Measurements from ENCODE around the gene SEMA5B.
A peak's percentile ranks its signal among the peaks of the same experiment; 100 is the strongest.

SEMA5B gene

DNA sequence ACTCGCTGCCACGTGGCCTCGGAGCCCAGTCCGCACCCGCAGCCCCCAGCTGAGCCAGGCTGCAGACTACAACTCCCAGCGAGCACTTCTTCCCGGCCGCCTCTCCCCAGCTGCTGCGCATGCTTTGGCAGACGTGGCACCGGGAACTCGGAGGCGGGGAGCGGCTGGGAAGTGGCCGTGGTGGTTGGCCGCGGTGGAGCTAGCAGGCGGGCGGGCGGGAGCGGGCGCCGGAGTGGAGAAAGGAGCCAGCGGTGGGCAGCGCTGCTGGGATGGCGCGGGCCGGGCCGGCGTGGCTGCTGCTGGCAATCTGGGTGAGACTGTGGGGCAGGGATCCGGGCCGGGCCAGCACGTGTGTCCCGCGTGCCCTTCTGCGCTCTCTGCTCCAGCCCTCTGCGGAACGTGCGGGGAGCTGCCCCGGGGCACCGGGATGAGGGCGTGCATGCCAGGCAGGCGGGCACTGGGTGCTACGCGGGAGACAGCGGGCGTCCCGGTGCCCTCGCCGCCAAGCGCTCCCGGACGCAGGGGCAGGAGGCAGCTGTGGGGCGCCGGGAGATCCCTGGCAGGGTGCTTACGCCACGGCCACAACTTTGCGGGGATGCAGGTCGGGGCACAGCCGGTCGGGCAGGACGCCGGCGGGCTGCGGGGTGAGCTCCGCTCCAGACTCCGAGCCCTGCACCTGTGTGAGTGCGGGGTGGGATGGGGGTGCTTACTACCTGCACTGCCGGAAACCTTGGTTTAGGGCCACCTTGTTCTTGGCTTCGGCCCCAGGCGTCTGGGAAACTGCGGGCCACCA lies 39.5 kb upstream of the SEMA5B start, which contains the start of gene PDIA5:
Gene PDIA5 (plus strand): TSS at position 130 of the 793 bp plus-strand sequence. CDS start 140 bp downstream, at position 270.
- peak within 1 kb of the TSS; percentile 42 for H3K14ac ChIP-seq (ENCODE audit: low read length)
- H2BK12ac ChIP-seq (ENCODE audit: low read length) = peak within 1 kb of the TSS; percentile 68
- peak within 1 kb of the TSS; percentile 26 for H4K8ac ChIP-seq (ENCODE audit: low read depth, low read length)
- H4K91ac ChIP-seq (ENCODE audit: low read depth, low read length, poor library complexity) = no peak within 1 kb of the TSS
- H2BK15ac ChIP-seq (ENCODE audit: low read length) = no peak within 1 kb of the TSS
- H3K27me3 ChIP-seq (ENCODE audit: control insufficient read depth in 3 of 3, insufficient read depth in 3 of 3, low read depth in 1 of 3, low read length in 3 of 3) = peaks cover 0 to 19% (median 3%) of the 10 kb centered on the region in 3 experiments
- H2AK5ac ChIP-seq (ENCODE audit: low read depth, low read length) = peak within 1 kb of the TSS; percentile 20
- H3K4ac ChIP-seq (ENCODE audit: low read length) = no peak within 1 kb of the TSS
- H3K9me3 ChIP-seq (replicated peaks in 1 of 2; ENCODE audit: control insufficient read depth in 2 of 2, insufficient read depth in 1 of 2, low read depth in 1 of 2, low read length in 2 of 2) = no peaks in the 10 kb centered on the region
- DNase-seq (ENCODE audit: low spot score) = peak; percentile 84
- H3K4me2 ChIP-seq (ENCODE audit: insufficient read depth, low read length, poor library complexity, severe bottlenecking) = peak within 1 kb of the TSS; percentile 97
- no peak within 1 kb of the TSS for H3K27ac ChIP-seq (replicated peaks; ENCODE audit: low read length)
- peak within 1 kb of the TSS; percentile 70 for H3K23ac ChIP-seq (ENCODE audit: low read depth, low read length, poor library complexity)
- H3K36me3 ChIP-seq (replicated peaks in 1 of 2; ENCODE audit: control insufficient read depth in 2 of 2, insufficient read depth in 2 of 2, low read length in 2 of 2) = no peaks in the 10 kb centered on the region
- peak within 1 kb of the TSS; percentile 98 for H3K9ac ChIP-seq (ENCODE audit: low read depth, low read length, poor library complexity)
- WGBS, 2 donors (ENCODE audit: extremely low coverage in 2 of 2, insufficient read length in 2 of 2, insufficient replicate concordance in 1 of 2) = no CpG with 5 or more reads among the region's 72 CpGs
- H3K79me1 ChIP-seq (ENCODE audit: low read depth, low read length) = no peaks in the 10 kb centered on the region
- peak within 1 kb of the TSS; percentile 39 for H2BK5ac ChIP-seq (ENCODE audit: low read length)
- peaks cover 4 to 10% of the 10 kb centered on the region in 2 donors for H3K4me1 ChIP-seq (ENCODE audit: control insufficient read depth in 2 of 2, insufficient read depth in 1 of 2, low read depth in 1 of 2, low read length in 2 of 2)
- peak within 1 kb of the TSS; percentile 95 for H3K18ac ChIP-seq (ENCODE audit: low read length)
- H3K4me3 ChIP-seq (ENCODE audit: low read length in 2 of 2) = peak within 1 kb of the TSS; percentile 86 to 89
- H2BK120ac ChIP-seq (ENCODE audit: low read depth, low read length) = peak within 1 kb of the TSS; percentile 51
- H2AFZ ChIP-seq (ENCODE audit: low read length) = peak within 1 kb of the TSS; percentile 92

DNA sequence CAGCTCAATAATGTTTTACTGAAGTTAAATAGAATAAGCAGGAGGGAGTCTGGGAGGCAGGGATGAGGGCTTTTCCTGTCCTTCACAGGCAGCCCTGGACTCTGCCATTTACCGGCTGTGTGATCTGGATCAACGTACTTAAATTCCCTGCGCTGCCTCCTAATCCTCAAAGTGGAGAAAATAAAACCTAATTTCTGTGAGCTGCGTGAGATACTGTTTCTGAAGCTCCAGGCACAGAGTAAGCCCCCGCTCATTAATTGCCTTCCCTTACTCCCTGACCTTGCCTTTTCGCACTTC lies 39.0 kb upstream of the SEMA5B start:
- Histone ChIP-seq H2BK5ac (ENCODE audit: low read length) (no peak overlapping the region), H3K9me3 (replicated peaks in 1 of 2; ENCODE audit: control insufficient read depth in 2 of 2, insufficient read depth in 1 of 2, low read depth in 1 of 2, low read length in 2 of 2) (no peaks in the 10 kb centered on the region), H4K91ac (ENCODE audit: low read depth, low read length, poor library complexity) (no peak overlapping the region), H3K4me1 (ENCODE audit: control insufficient read depth in 2 of 2, insufficient read depth in 1 of 2, low read depth in 1 of 2, low read length in 2 of 2) (peaks cover 4 to 10% of the 10 kb centered on the region in 2 donors), H3K4ac (ENCODE audit: low read length) (no peak overlapping the region), H2AFZ (ENCODE audit: low read length) (peak overlapping the region; percentile 92), H3K9ac (ENCODE audit: low read depth, low read length, poor library complexity) (no peak overlapping the region), H3K4me2 (ENCODE audit: insufficient read depth, low read length, poor library complexity, severe bottlenecking) (peak overlapping the region; percentile 97), H2AK5ac (ENCODE audit: low read depth, low read length) (no peak overlapping the region), H2BK120ac (ENCODE audit: low read depth, low read length) (no peak overlapping the region), H3K27me3 (ENCODE audit: control insufficient read depth in 3 of 3, insufficient read depth in 3 of 3, low read depth in 1 of 3, low read length in 3 of 3) (peaks cover 0 to 19% (median 3%) of the 10 kb centered on the region in 3 experiments), H3K27ac (replicated peaks; ENCODE audit: low read length) (no peak overlapping the region), H3K36me3 (replicated peaks in 1 of 2; ENCODE audit: control insufficient read depth in 2 of 2, insufficient read depth in 2 of 2, low read length in 2 of 2) (no peaks in the 10 kb centered on the region), H4K8ac (ENCODE audit: low read depth, low read length) (no peak overlapping the region), H3K14ac (ENCODE audit: low read length) (no peak overlapping the region), H3K79me1 (ENCODE audit: low read depth, low read length) (no peaks in the 10 kb centered on the region), H2BK15ac (ENCODE audit: low read length) (no peak overlapping the region), H3K18ac (ENCODE audit: low read length) (no peak overlapping the region), H3K23ac (ENCODE audit: low read depth, low read length, poor library complexity) (peak overlapping the region; percentile 70), H3K4me3 (ENCODE audit: low read length in 2 of 2) (peak overlapping the region in 1 of 2 donors; percentile 89), H2BK12ac (ENCODE audit: low read length) (no peak overlapping the region)
- no peak for DNase-seq (ENCODE audit: low spot score)
- WGBS, 2 donors (ENCODE audit: extremely low coverage in 2 of 2, insufficient read length in 2 of 2, insufficient replicate concordance in 1 of 2) = no CpG with 5 or more reads among the region's 6 CpGs

DNA sequence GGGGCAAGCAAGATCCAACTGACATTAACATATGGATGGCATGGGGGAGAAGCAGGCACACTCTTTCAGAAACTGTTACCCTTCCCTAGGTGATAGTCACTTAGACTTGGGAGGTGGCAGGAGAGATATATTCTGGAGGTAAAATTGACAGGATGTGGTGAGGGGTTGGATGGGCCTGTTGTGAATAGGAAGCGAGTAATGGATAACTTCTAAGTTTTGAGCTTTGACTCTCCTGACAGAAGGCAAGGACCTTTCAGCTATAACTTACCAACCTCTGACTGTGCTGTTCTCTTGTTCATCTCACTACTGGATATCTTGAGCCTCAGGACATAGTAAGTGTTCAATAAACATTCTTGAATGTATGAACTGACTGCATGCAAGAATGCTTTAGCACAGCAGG lies 37.4 kb upstream of the SEMA5B start:
- H3K4ac ChIP-seq (ENCODE audit: low read length) = no peak overlapping the region
- H3K9ac ChIP-seq (ENCODE audit: low read depth, low read length, poor library complexity) = no peak overlapping the region
- H2BK12ac ChIP-seq (ENCODE audit: low read length) = no peak overlapping the region
- no peak overlapping the region for H3K18ac ChIP-seq (ENCODE audit: low read length)
- WGBS, 2 donors (ENCODE audit: extremely low coverage in 2 of 2, insufficient read length in 2 of 2, insufficient replicate concordance in 1 of 2) = no CpG with 5 or more reads among the region's 1 CpG
- H3K27me3 ChIP-seq (ENCODE audit: control insufficient read depth in 3 of 3, insufficient read depth in 3 of 3, low read depth in 1 of 3, low read length in 3 of 3) = peaks cover 0 to 19% (median 3%) of the 10 kb centered on the region in 3 experiments
- no peaks in the 10 kb centered on the region for H3K36me3 ChIP-seq (replicated peaks in 1 of 2; ENCODE audit: control insufficient read depth in 2 of 2, insufficient read depth in 2 of 2, low read length in 2 of 2)
- H2BK5ac ChIP-seq (ENCODE audit: low read length) = no peak overlapping the region
- no peaks in the 10 kb centered on the region for H3K9me3 ChIP-seq (replicated peaks in 1 of 2; ENCODE audit: control insufficient read depth in 2 of 2, insufficient read depth in 1 of 2, low read depth in 1 of 2, low read length in 2 of 2)
- H3K27ac ChIP-seq (replicated peaks; ENCODE audit: low read length) = no peak overlapping the region
- H3K23ac ChIP-seq (ENCODE audit: low read depth, low read length, poor library complexity) = no peak overlapping the region
- no peak overlapping the region for H4K91ac ChIP-seq (ENCODE audit: low read depth, low read length, poor library complexity)
- H2BK120ac ChIP-seq (ENCODE audit: low read depth, low read length) = no peak overlapping the region
- H2AFZ ChIP-seq (ENCODE audit: low read length) = no peak overlapping the region
- H4K8ac ChIP-seq (ENCODE audit: low read depth, low read length) = no peak overlapping the region
- H3K4me2 ChIP-seq (ENCODE audit: insufficient read depth, low read length, poor library complexity, severe bottlenecking) = no peak overlapping the region
- H3K14ac ChIP-seq (ENCODE audit: low read length) = no peak overlapping the region
- H2AK5ac ChIP-seq (ENCODE audit: low read depth, low read length) = no peak overlapping the region
- H3K79me1 ChIP-seq (ENCODE audit: low read depth, low read length) = no peaks in the 10 kb centered on the region
- DNase-seq (ENCODE audit: low spot score) = no peak
- H3K4me1 ChIP-seq (ENCODE audit: control insufficient read depth in 2 of 2, insufficient read depth in 1 of 2, low read depth in 1 of 2, low read length in 2 of 2) = peaks cover 4 to 10% of the 10 kb centered on the region in 2 donors
- no peak overlapping the region for H2BK15ac ChIP-seq (ENCODE audit: low read length)
- no peak overlapping the region for H3K4me3 ChIP-seq (ENCODE audit: low read length in 2 of 2)

DNA sequence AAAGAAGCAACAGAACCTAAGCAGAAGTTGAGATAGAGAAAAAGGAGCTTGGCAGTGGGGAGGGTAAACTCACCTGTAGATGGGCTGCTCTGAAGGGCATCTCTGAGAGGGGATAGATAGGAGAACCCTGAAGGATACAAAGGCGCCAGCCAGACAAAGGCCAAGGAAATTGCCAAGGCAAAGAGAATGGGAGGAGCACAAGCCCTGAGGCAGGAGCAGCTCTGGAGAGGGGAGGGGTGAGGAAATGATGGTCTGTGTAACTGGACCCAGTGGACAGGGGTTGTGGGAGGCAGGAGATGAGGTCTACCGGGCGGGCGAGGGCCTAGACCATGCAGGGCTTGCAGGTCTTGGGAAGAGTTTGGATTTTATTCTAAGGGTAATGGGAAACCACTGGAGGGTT lies 36.9 kb upstream of the SEMA5B start:
- no peak overlapping the region for H3K4ac ChIP-seq (ENCODE audit: low read length)
- H2BK12ac ChIP-seq (ENCODE audit: low read length) = no peak overlapping the region
- H3K4me1 ChIP-seq (ENCODE audit: control insufficient read depth in 2 of 2, insufficient read depth in 1 of 2, low read depth in 1 of 2, low read length in 2 of 2) = peaks cover 4 to 10% of the 10 kb centered on the region in 2 donors
- H2BK120ac ChIP-seq (ENCODE audit: low read depth, low read length) = no peak overlapping the region
- no peak overlapping the region for H3K4me2 ChIP-seq (ENCODE audit: insufficient read depth, low read length, poor library complexity, severe bottlenecking)
- no peaks in the 10 kb centered on the region for H3K9me3 ChIP-seq (replicated peaks in 1 of 2; ENCODE audit: control insufficient read depth in 2 of 2, insufficient read depth in 1 of 2, low read depth in 1 of 2, low read length in 2 of 2)
- H3K27ac ChIP-seq (replicated peaks; ENCODE audit: low read length) = no peak overlapping the region
- no peak overlapping the region for H4K91ac ChIP-seq (ENCODE audit: low read depth, low read length, poor library complexity)
- H3K4me3 ChIP-seq (ENCODE audit: low read length in 2 of 2) = no peak overlapping the region
- no peak overlapping the region for H3K14ac ChIP-seq (ENCODE audit: low read length)
- H3K27me3 ChIP-seq (ENCODE audit: control insufficient read depth in 3 of 3, insufficient read depth in 3 of 3, low read depth in 1 of 3, low read length in 3 of 3) = peaks cover 0 to 19% (median 3%) of the 10 kb centered on the region in 3 experiments
- no peak for DNase-seq (ENCODE audit: low spot score)
- H3K36me3 ChIP-seq (replicated peaks in 1 of 2; ENCODE audit: control insufficient read depth in 2 of 2, insufficient read depth in 2 of 2, low read length in 2 of 2) = no peaks in the 10 kb centered on the region
- H3K9ac ChIP-seq (ENCODE audit: low read depth, low read length, poor library complexity) = no peak overlapping the region
- H2AK5ac ChIP-seq (ENCODE audit: low read depth, low read length) = no peak overlapping the region
- H2BK15ac ChIP-seq (ENCODE audit: low read length) = no peak overlapping the region
- no peak overlapping the region for H2AFZ ChIP-seq (ENCODE audit: low read length)
- H4K8ac ChIP-seq (ENCODE audit: low read depth, low read length) = no peak overlapping the region
- WGBS, 2 donors (ENCODE audit: extremely low coverage in 2 of 2, insufficient read length in 2 of 2, insufficient replicate concordance in 1 of 2) = no CpG with 5 or more reads among the region's 4 CpGs
- no peak overlapping the region for H2BK5ac ChIP-seq (ENCODE audit: low read length)
- no peaks in the 10 kb centered on the region for H3K79me1 ChIP-seq (ENCODE audit: low read depth, low read length)
- no peak overlapping the region for H3K18ac ChIP-seq (ENCODE audit: low read length)
- H3K23ac ChIP-seq (ENCODE audit: low read depth, low read length, poor library complexity) = no peak overlapping the region

Measured in neuronal stem cell (in vitro differentiated cells).